CD4-positive, alpha-beta T cell treated with Interleukin-6 at 100 ng/mL for 8 hours (primary cell): ENCODE results near the gene TBC1D9B.

Experiments used
- DNase-seq: peaks from one replicate; pipeline ENCODE4 v3.0.0-alpha.2; 2020; ENCODE audit warnings: mixed read lengths, low spot score

The TBC1D9B gene

GRCh38 chr5:179906795-179907555 is 722 bp downstream of the TBC1D9B start:
- DNase-seq: no peak

GRCh38 chr5:179906294-179906794 is 1.4 kb downstream of the TBC1D9B start:
- DNase-seq: no peak

GRCh38 chr5:179905161-179905560 is 2.5 kb downstream of the TBC1D9B start:
- DNase-seq: no peak

GRCh38 chr5:179904463-179905160 is 3.1 kb downstream of the TBC1D9B start:
- DNase-seq: no peak

- no peak for DNase-seq
These were observed 4.9 kb downstream of the TBC1D9B start for GRCh38 chr5:179902763-179903158.

- DNase-seq: no peak
These were observed 5.6 kb downstream of the TBC1D9B start for GRCh38 chr5:179901915-179902762.

- DNase-seq: no peak
These were observed 6.2 kb downstream of the TBC1D9B start for GRCh38 chr5:179901462-179901861.

GRCh38 chr5:179900711-179901110 is 7.0 kb downstream of the TBC1D9B start:
- no peak for DNase-seq

- no peak for DNase-seq
These were observed 7.5 kb downstream of the TBC1D9B start for GRCh38 chr5:179900206-179900605.

GRCh38 chr5:179895861-179896260 is 11.8 kb downstream of the TBC1D9B start:
- no peak for DNase-seq

GRCh38 chr5:179893958-179894895 is 13.5 kb downstream of the TBC1D9B start:
- no peak for DNase-seq

GRCh38 chr5:179893076-179893957 is 14.4 kb downstream of the TBC1D9B start:
- no peak for DNase-seq

- DNase-seq: no peak
These were observed 15.4 kb downstream of the TBC1D9B start for GRCh38 chr5:179892255-179892654.

GRCh38 chr5:179890751-179891682 is 16.7 kb downstream of the TBC1D9B start:
- DNase-seq: no peak

- no peak for DNase-seq
These were observed 17.8 kb downstream of the TBC1D9B start for GRCh38 chr5:179889885-179890284.

GRCh38 chr5:179887802-179888201 is 19.9 kb downstream of the TBC1D9B start:
- DNase-seq: no peak

GRCh38 chr5:179887095-179887494 is 20.6 kb downstream of the TBC1D9B start:
- no peak for DNase-seq

GRCh38 chr5:179886190-179886911 is 21.3 kb downstream of the TBC1D9B start:
- no peak for DNase-seq
